ENCODE data around the gene TAF11. TPM values are rescaled to one million over a fixed set of nuclear protein-coding genes. Genes with fewer than 3 reads are reported as not detected.

TAF11 gene
- total RNA-seq, 1 experiment from 2014 or later, result 49.4 TPM

DNA sequence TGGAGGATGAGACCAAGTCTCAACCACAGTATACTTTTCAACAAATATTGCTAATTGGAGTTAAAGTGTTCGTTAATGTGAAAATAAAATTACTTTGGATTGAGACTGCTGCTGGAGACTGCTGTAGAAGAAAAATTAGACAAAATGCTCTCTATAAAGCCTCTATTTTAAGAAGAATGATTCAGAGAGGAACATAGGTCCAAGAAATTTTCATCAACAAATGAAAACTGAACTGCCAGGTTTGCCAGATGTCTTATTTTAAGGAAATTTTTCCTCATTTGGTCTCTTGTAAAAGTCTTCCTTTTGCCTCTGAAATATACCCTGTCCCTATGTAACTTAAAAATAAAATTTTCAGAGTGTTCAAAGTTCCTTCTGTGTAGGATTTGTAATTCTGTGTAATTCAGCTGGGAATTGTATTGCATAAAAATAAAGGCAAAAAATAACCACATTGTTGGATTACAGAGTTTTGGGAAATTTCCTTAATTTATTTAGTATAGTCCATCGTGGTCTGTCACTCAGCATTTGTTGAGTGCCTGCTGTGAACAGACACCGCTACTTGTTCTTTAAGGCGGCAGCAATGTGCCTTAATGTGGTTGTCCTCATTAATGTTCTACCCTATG is 28.6 kb upstream of the TAF11 start:
- Histone ChIP-seq H2BK12ac (ENCODE audit: insufficient read length, low read depth, low read length) (no peak overlapping the region), H2BK120ac (ENCODE audit: low read depth, low read length, poor library complexity, severe bottlenecking) (no peak overlapping the region), H3K9me3 (ENCODE audit: control insufficient read depth, low read depth, low read length) (no peaks in the 10 kb centered on the region), H3K18ac (ENCODE audit: insufficient read length, low read depth, low read length) (no peak overlapping the region), H2BK5ac (ENCODE audit: insufficient read length, low read length) (no peak overlapping the region), H3K4me1 (ENCODE audit: insufficient read depth, low read length) (no peaks in the 10 kb centered on the region), H3K23ac (ENCODE audit: insufficient read length, low read depth, low read length) (no peak overlapping the region), H3K56ac (ENCODE audit: insufficient read length, low read depth, low read length) (no peak overlapping the region), H3K4ac (ENCODE audit: low read depth, low read length) (no peak overlapping the region), H3K9ac (ENCODE audit: extremely low read depth, insufficient read length, low read length) (no peak overlapping the region), H4K20me1 (ENCODE audit: control insufficient read depth, insufficient read depth, insufficient read length) (no peaks in the 10 kb centered on the region), H2BK20ac (ENCODE audit: low read depth, low read length, poor library complexity, severe bottlenecking) (no peak overlapping the region), H3K79me2 (ENCODE audit: insufficient read depth, low read length) (no peaks in the 10 kb centered on the region; the same call in 1 of the 2 replicates), H4K5ac (ENCODE audit: insufficient read length, low read depth, low read length) (no peak overlapping the region), H3K27ac (ENCODE audit: insufficient read length, low read depth, low read length) (no peak overlapping the region), H2BK15ac (ENCODE audit: low read depth, low read length) (no peak overlapping the region), H4K8ac (replicated peaks; ENCODE audit: insufficient read length, low read depth, low read length) (no peak overlapping the region), H3K79me1 (ENCODE audit: insufficient read depth, low read depth, low read length, poor library complexity, severe bottlenecking) (peaks cover 3% of the 10 kb centered on the region), H2AFZ (ENCODE audit: low read length) (no peak overlapping the region), H3K23me2 (ENCODE audit: insufficient read length, low read depth, low read length, poor library complexity, severe bottlenecking) (no peaks in the 10 kb centered on the region), H3K14ac (ENCODE audit: insufficient read depth, low read length) (no peak overlapping the region), H2AK5ac (ENCODE audit: insufficient read length, low read length) (no peak overlapping the region), H3K4me2 (ENCODE audit: insufficient read depth, insufficient read length, low read length) (no peak overlapping the region), H4K91ac (ENCODE audit: insufficient read length, low read depth, low read length) (no peak overlapping the region), H3K27me3 (ENCODE audit: insufficient read depth, low read length) (no peaks in the 10 kb centered on the region), H3T11ph (ENCODE audit: low read length) (no peak overlapping the region)
- Mint-ChIP-seq H3K36me3 (ENCODE audit: insufficient read depth in 1 of 3, low read depth in 3 of 3) (peaks cover 0 to 2% (median 0%) of the 10 kb centered on the region in 3 experiments; a peak in 1 of 7 replicates), H3K4me1 (peaks cover 2 to 4% of the 10 kb centered on the region in 2 experiments; a peak in 3 of 4 replicates), H3K4me3 (no peak overlapping the region), H3K27me3 (ENCODE audit: low read depth) (no peaks in the 10 kb centered on the region), H3K9me3 (no peaks in the 10 kb centered on the region), H3K27ac (no peak overlapping the region)
- no CpG with 5 or more reads among the region's 4 CpGs for WGBS (ENCODE audit: extremely low coverage, insufficient read length, low lambda C conversion rate)
- TF ChIP-seq, protein P1, sequence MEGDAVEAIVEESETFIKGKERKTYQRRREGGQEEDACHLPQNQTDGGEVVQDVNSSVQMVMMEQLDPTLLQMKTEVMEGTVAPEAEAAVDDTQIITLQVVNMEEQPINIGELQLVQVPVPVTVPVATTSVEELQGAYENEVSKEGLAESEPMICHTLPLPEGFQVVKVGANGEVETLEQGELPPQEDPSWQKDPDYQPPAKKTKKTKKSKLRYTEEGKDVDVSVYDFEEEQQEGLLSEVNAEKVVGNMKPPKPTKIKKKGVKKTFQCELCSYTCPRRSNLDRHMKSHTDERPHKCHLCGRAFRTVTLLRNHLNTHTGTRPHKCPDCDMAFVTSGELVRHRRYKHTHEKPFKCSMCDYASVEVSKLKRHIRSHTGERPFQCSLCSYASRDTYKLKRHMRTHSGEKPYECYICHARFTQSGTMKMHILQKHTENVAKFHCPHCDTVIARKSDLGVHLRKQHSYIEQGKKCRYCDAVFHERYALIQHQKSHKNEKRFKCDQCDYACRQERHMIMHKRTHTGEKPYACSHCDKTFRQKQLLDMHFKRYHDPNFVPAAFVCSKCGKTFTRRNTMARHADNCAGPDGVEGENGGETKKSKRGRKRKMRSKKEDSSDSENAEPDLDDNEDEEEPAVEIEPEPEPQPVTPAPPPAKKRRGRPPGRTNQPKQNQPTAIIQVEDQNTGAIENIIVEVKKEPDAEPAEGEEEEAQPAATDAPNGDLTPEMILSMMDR (conservative IDR thresholded peaks at IDR 0.05), result no peak
- no peak for DNase-seq
